HG03060 (cell line): ENCODE results near the gene MMD.
"Not testable (repeated sequence)": the region's sequence is repeated elsewhere in the genome, so short reads cannot be mapped to it uniquely, and the experiment has no call there.

Experiments used
- ATAC-seq: cut with Tn5 transposase; IDR thresholded peaks from one replicate; pipeline ENCODE4 v1.9.1; 2021; ENCODE audit warnings: low read depth, moderate number of reproducible peaks; ENCODE audit not compliant: unreplicated experiment

The MMD gene

GRCh38 chr17:55402374-55402773 lies 19.3 kb downstream of the MMD start:
- ATAC-seq: no peak

GRCh38 chr17:55398689-55399088 lies 22.9 kb downstream of the MMD start:
- no peak for ATAC-seq

- no peak for ATAC-seq
Measured at GRCh38 chr17:55395803-55396505, 25.7 kb downstream of the MMD start.

- ATAC-seq: no peak
Measured at GRCh38 chr17:55394357-55395021, 27.1 kb downstream of the MMD start.

- ATAC-seq: no peak
Measured at GRCh38 chr17:55391764-55392467, 29.7 kb downstream of the MMD start.

GRCh38 chr17:55391244-55391757 lies 30.3 kb downstream of the MMD start:
- no peak for ATAC-seq

GRCh38 chr17:55390364-55390977 lies 31.2 kb downstream of the MMD start:
- no peak for ATAC-seq

- ATAC-seq: not testable (repeated sequence)
Measured at GRCh38 chr17:55389715-55390114, 31.9 kb downstream of the MMD start.

GRCh38 chr17:55388842-55389241 lies 32.8 kb downstream of the MMD start:
- no peak for ATAC-seq

- no peak for ATAC-seq
Measured at GRCh38 chr17:55386796-55387332, 34.8 kb downstream of the MMD start.

GRCh38 chr17:55384643-55385232 lies 36.9 kb downstream of the MMD start:
- no peak for ATAC-seq

GRCh38 chr17:55383771-55384642 lies 37.6 kb downstream of the MMD start:
- ATAC-seq: no peak

- no peak for ATAC-seq
Measured at GRCh38 chr17:55381017-55381770, 40.4 kb downstream of the MMD start.

GRCh38 chr17:55377671-55378275 lies 43.9 kb downstream of the MMD start:
- ATAC-seq: no peak

GRCh38 chr17:55368706-55369105 lies 52.9 kb downstream of the MMD start:
- no peak for ATAC-seq

- no peak for ATAC-seq
Measured at GRCh38 chr17:55366020-55366481, 55.6 kb downstream of the MMD start.

GRCh38 chr17:55363033-55363432 lies 58.6 kb downstream of the MMD start:
- no peak for ATAC-seq

- ATAC-seq: no peak
Measured at GRCh38 chr17:55360971-55361370, 60.7 kb downstream of the MMD start.
